K562 (cell line): ENCODE data around the gene LENG9. TPM values are rescaled to one million over a fixed set of nuclear protein-coding genes. Genes with fewer than 3 reads are reported as not detected.

Experiments used
- ATAC-seq: fragments of 200-7000 bp; cut with Tn5 transposase; 3 replicates; pipeline ENCODE4 v1.9.1; 2020; ENCODE audit warnings: moderate library complexity
- BruUV-seq: library from RNA; stranded (reverse); fragments of 400-500 nt; replicated peaks from 2 replicates; lab custom pipeline; 2021; lab: Mats Ljungman, UMichigan
- CTCF ChIA-PET: fragments of 300-600 bp; formaldehyde crosslinking; extraction: SDS; loops from one replicate; lab custom pipeline; 2021; ENCODE audit warnings: low intra/inter-chr PET ratio; lab: Yijun Ruan, JAX
- POLR2A ChIA-PET: fragments of 300-600, 350-650 bp; sonication (Branson Sonifier 250); formaldehyde crosslinking; extraction: SDS; loops from one replicate; lab custom pipeline; 2021; ENCODE audit warnings: antibody characterized with exemption, inconsistent platforms; lab: Yijun Ruan, JAX
- DNase-seq, 4 experiments: peaks; one replicate each; pipeline versions ENCODE4 v3.0.0 to v3.0.0-alpha.2; 2011 to 2018; ENCODE audit warnings: low spot score in 3 of 4, mixed read lengths in 3 of 4; ENCODE audit errors: extremely low read depth in 1 of 4
- FAIRE-seq: peaks from 2 replicates; lab custom pipeline; 2011; peaks lifted over from hg19 to GRCh38; lab: Jason Lieb, UNC
- H2AFZ ChIP-seq: 2 replicates; pipeline ENCODE4 v1.6.0; 2011; ENCODE audit warnings: low read depth, low read length, control low read depth, inconsistent platforms
- H3K27ac ChIP-seq: fragments of 200-600 bp; 3 replicates; pipeline ENCODE4 v1.8.0; 2011; ENCODE audit warnings: low read depth, mild to moderate bottlenecking, control low read depth, inconsistent platforms, low read length, moderate library complexity, mixed read lengths; ENCODE audit errors: extremely low read depth
- H3K27me3 ChIP-seq, 2 experiments: fragments of 300-600 bp in 1 of 2; 2 replicates in 1 of 2; 3 replicates in 1 of 2; pipeline versions ENCODE4 v1.6.0 to v1.8.0; 2011; ENCODE audit warnings: inconsistent platforms in 2 of 2, low read length in 2 of 2, mild to moderate bottlenecking in 1 of 2, mixed read lengths in 1 of 2, moderate library complexity in 1 of 2; ENCODE audit not compliant: control insufficient read depth in 2 of 2, insufficient read depth in 2 of 2
- H3K36me3 ChIP-seq: fragments of 300-600 bp; 3 replicates; pipeline ENCODE4 v1.8.0; 2011; ENCODE audit warnings: mild to moderate bottlenecking, low read length, inconsistent platforms; ENCODE audit not compliant: control insufficient read depth, insufficient read depth
- H3K4me1 ChIP-seq, 2 experiments: fragments of 200-600 bp in 1 of 2; replicated peaks in 1 of 2; 2 replicates in 1 of 2; 3 replicates in 1 of 2; pipeline versions ENCODE4 v1.5.1 to v1.8.0; 2011; ENCODE audit warnings: inconsistent platforms in 2 of 2, low read length in 2 of 2, mild to moderate bottlenecking in 1 of 2, mixed read lengths in 1 of 2, moderate library complexity in 1 of 2; ENCODE audit not compliant: control insufficient read depth in 2 of 2, insufficient read depth in 2 of 2
- H3K4me2 ChIP-seq: 2 replicates; pipeline ENCODE4 v1.6.1; 2011; ENCODE audit warnings: low read length, control low read depth, inconsistent platforms, mixed read lengths; ENCODE audit not compliant: insufficient read depth
- H3K4me3 ChIP-seq: fragments of 200-600 bp; sonication (generic), shearing (Covaris generic); 2 replicates; pipeline ENCODE4 v1.5.1; 2016; ENCODE audit warnings: control low read depth, inconsistent platforms
- H3K79me2 ChIP-seq: fragments of 200-600 bp; 3 replicates; pipeline ENCODE4 v1.8.0; 2011; ENCODE audit warnings: low read length, inconsistent platforms; ENCODE audit not compliant: control insufficient read depth, insufficient read depth
- H3K9ac ChIP-seq, 2 experiments: 2 replicates each; pipeline versions ENCODE4 v1.6.0 to v1.6.1; 2011; ENCODE audit warnings: low read depth in 2 of 2, low read length in 2 of 2, control low read depth in 1 of 2, inconsistent platforms in 1 of 2, mild to moderate bottlenecking in 1 of 2, mixed read lengths in 1 of 2; ENCODE audit not compliant: insufficient read depth in 1 of 2
- H3K9me1 ChIP-seq: one replicate; pipeline ENCODE4 v1.6.0; 2011; ENCODE audit warnings: inconsistent platforms, mild to moderate bottlenecking, low read length, moderate library complexity; ENCODE audit not compliant: control insufficient read depth, insufficient read depth
- H3K9me3 ChIP-seq: replicated peaks from 2 replicates; pipeline ENCODE4 v1.5.1; 2011; ENCODE audit warnings: low read depth, low read length, inconsistent platforms; ENCODE audit not compliant: control insufficient read depth, insufficient read depth
- H4K20me1 ChIP-seq: replicated peaks from 2 replicates; pipeline ENCODE4 v1.6.1; 2011; ENCODE audit warnings: low read length, inconsistent platforms, mixed read lengths; ENCODE audit not compliant: control insufficient read depth, insufficient read depth
- EP300 ChIP-seq: IDR thresholded peaks from 2 replicates; pipeline ENCODE4 v1.6.1; 2012; ENCODE audit warnings: low read length, improper control_type of control experiment
- FOXJ3 ChIP-seq: sonication (generic); formaldehyde crosslinking; IDR thresholded peaks from 2 replicates; pipeline ENCODE4 v1.4.0; 2020; ENCODE audit warnings: mild to moderate bottlenecking, missing genetic modification reagents
- HDAC8 ChIP-seq: fragments of 450-650 bp; IDR thresholded peaks from 2 replicates; pipeline ENCODE4 v1.6.1; 2016; ENCODE audit warnings: mild to moderate bottlenecking, missing genetic modification characterization, moderate library complexity, missing compliant biosample characterization
- HMG20B ChIP-seq: fragments of 250-450 bp; sonication (Bioruptor Pico); IDR thresholded peaks from 2 replicates; pipeline ENCODE4 v1.5.0; 2021; ENCODE audit warnings: mild to moderate bottlenecking
- LEF1 ChIP-seq: fragments of 450-650 bp; IDR thresholded peaks from 2 replicates; pipeline ENCODE4 v1.6.1; 2016; ENCODE audit warnings: mild to moderate bottlenecking
- MEIS2 ChIP-seq: fragments of 450-650 bp; IDR thresholded peaks from 2 replicates; pipeline ENCODE4 v1.6.1; 2014; ENCODE audit warnings: mild to moderate bottlenecking; ENCODE audit not compliant: partially characterized antibody
- POLR2AphosphoS5 ChIP-seq: IDR thresholded peaks from 2 replicates; pipeline ENCODE4 v1.6.1; 2011; ENCODE audit warnings: mild to moderate bottlenecking, low read depth, low read length, moderate library complexity; ENCODE audit not compliant: control insufficient read depth, insufficient read depth
- POLR2G ChIP-seq: fragments of 200-400 bp; formaldehyde crosslinking; IDR thresholded peaks from 2 replicates; pipeline ENCODE4 v1.6.1; 2017; ENCODE audit warnings: low read depth, mild to moderate bottlenecking, antibody characterized with exemption, low read length, moderate library complexity
- RBFOX2 ChIP-seq: fragments of 200-400 bp; formaldehyde crosslinking; IDR thresholded peaks from 2 replicates; pipeline ENCODE4 v1.6.1; 2017; ENCODE audit warnings: low read depth, mild to moderate bottlenecking, low read length, moderate library complexity
- SREBF2 ChIP-seq: sonication (generic); formaldehyde crosslinking; IDR thresholded peaks from 2 replicates; pipeline ENCODE4 v1.4.0; 2020; ENCODE audit warnings: mild to moderate bottlenecking, missing genetic modification reagents
- THAP7 ChIP-seq: fragments of 250-450 bp; sonication (Bioruptor Pico); IDR thresholded peaks from 2 replicates; pipeline ENCODE4 v1.5.0; 2021
- ZBED1 ChIP-seq: IDR thresholded peaks from 2 replicates; pipeline ENCODE4 v1.6.1; 2014
- WGBS: fragments of 100-300 bp; shearing (Covaris generic); methylation state at CpG from one replicate; pipeline ENCODE4 v1.1.6; 2016; ENCODE audit warnings: low coverage, mixed read lengths; ENCODE audit not compliant: insufficient coverage; ENCODE audit errors: missing lambda C conversion rate; 5-methylcytosine and 5-hydroxymethylcytosine counted together
- in situ Hi-C: fragments of 300-500 bp; cut with MboI; formaldehyde crosslinking; loops from 4 replicates; pipeline ENCODE4 v1.15.0; 2018; ENCODE audit warnings: inconsistent platforms, mixed read lengths
- intact Hi-C: fragments of 100-400 bp; cut with micrococcal nuclease; formaldehyde crosslinking; loops from 2 replicates; pipeline ENCODE4 v1.14.2; 2022
- polyA plus RNA-seq, 8 experiments: library from polyadenylated mRNA; depleted of rRNA in 4 of 8; stranded (reverse) in 5 of 8; unstranded in 3 of 8; fragments of >200 nt; fragmentation: Nextera tagmentation in 2 of 8; fragmentation: Illumina TruSeq in 1 of 8; extraction: Ambion mirVana in 2 of 8; extraction: Trizol in 1 of 8; gene quantifications; 2 replicates each; pipeline versions ENCODE4 v1.2.1 to v1.2.3, GENCODE V29; 2011 to 2014; ENCODE audit warnings: inconsistent platforms in 1 of 8, missing spikeins in 1 of 8
- total RNA-seq, 7 experiments: library from RNA; depleted of rRNA in 6 of 7; stranded (reverse); fragments of >200 nt in 6 of 7; fragmentation: Illumina TruSeq in 2 of 7; extraction: Trizol in 2 of 7; gene quantifications; 2 replicates each; pipeline versions ENCODE4 v1.2.1 to v1.2.3, GENCODE V29; 2011 to 2021; ENCODE audit warnings: low replicate concordance in 1 of 7

The LENG9 gene
- total and polyA plus RNA-seq, 9 of the 15 experiments (the other 6 are each of a cell fraction or from before 2014, with no cell fraction given): 0.06 to 0.64 (median 0.33) TPM; not detected in 1

DNA sequence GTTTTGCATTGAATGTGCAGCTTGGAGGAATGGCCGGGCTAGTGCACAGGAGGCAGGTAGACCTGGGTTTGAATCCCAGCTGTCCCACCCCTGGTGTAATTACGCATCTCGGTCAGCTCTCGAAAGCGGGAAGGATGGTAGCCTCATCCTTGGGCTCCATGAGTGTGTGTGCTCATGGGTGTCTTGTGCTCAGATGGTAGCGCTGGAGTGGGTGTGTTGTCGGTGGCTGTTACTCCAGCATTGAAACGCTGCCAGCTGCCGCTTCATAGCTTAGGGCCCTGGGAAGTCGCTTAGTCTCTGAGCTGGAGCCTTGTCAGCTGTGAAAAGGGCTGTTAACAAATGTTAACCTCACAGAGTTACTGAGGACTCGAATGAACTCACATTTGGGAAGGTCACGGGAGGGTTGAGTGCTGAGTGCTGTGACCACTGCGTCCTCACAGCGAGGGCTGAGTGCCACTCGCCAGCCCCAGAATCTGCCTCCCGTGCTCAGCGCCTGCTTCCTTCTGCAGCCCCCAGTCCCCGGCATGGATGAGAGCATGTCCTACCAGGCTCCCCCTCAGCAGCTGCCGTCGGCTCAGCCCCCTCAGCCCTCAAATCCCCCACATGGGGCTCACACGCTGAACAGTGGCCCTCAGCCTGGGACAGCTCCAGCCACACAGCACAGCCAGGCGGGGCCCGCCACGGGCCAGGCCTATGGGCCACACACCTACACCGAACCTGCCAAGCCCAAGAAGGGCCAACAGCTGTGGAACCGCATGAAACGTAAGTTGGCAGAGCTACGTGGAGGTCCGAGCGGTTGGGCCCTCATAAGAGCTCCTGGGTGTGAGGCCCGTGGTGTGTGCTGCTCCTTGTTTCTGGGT is 9.4 kb downstream of the LENG9 start:
- H3K36me3 ChIP-seq: peaks cover 88% of the 10 kb centered on the region
- H3K27me3 ChIP-seq: no peaks in the 10 kb centered on the region
- H3K4me2 ChIP-seq: no peak overlapping the region
- H3K4me3 ChIP-seq: no peak overlapping the region
- DNase-seq (peak in 1 of 4 experiments; percentile 10), ATAC-seq (no peak), FAIRE-seq (no peak)
- in situ Hi-C loops: no loop called here
- intact Hi-C loops: no loop called here
- BruUV-seq: no TSS peak
- peaks cover 11 to 37% of the 10 kb centered on the region in 2 experiments; a peak in 4 of 5 replicates for H3K4me1 ChIP-seq
- peaks cover 51% of the 10 kb centered on the region for H3K79me2 ChIP-seq
- H3K9me1 ChIP-seq: peaks cover 12% of the 10 kb centered on the region
- CTCF ChIA-PET: no interaction called here
- H3K9me3 ChIP-seq: no peaks in the 10 kb centered on the region
- peak overlapping the region in 1 of 2 experiments; percentile 27; a peak in 1 of 4 replicates for H3K9ac ChIP-seq
- POLR2A ChIA-PET: interaction anchor here (3.4 kb wide), 1 partner anchor 9 kb away, joined by 34 read pairs; the partner anchor contains the start of gene LENG9
- WGBS: 97% methylated on average over 27 of the region's 31 CpGs
- H3K27ac ChIP-seq: no peak overlapping the region
- no peak overlapping the region for H2AFZ ChIP-seq
- H4K20me1 ChIP-seq: peaks cover 36% of the 10 kb centered on the region
- 0 out of 2 replicates have a peak, but pooled peaks have one; percentile 9 for TF ChIP-seq POLR2AphosphoS5
- no peak for TF ChIP-seq FOXJ3 (CRISPR knock-in tag)
- no peak for TF ChIP-seq THAP7 (CRISPR knock-in tag)
- no peak for TF ChIP-seq ZBED1
- TF ChIP-seq SREBF2: no peak
- TF ChIP-seq HDAC8 (tag): no peak
- no peak for TF ChIP-seq EP300
- TF ChIP-seq MEIS2: no peak
- TF ChIP-seq RBFOX2: peak; percentile 68
- TF ChIP-seq HMG20B (CRISPR knock-in tag): no peak
- TF ChIP-seq POLR2G: peak; percentile 60
- no peak for TF ChIP-seq LEF1
